ENCODE results near the gene IKZF1.

- TF ChIP-seq CTCF (IDR thresholded peaks at IDR 0.05; ENCODE audit: insufficient read depth, low read length) (no peak), GABPA (IDR thresholded peaks at IDR 0.05; ENCODE audit: low read depth) (no peak), POLR2AphosphoS5 (IDR thresholded peaks at IDR 0.05; ENCODE audit: low read depth) (no peak; the same call in 1 of the 2 replicates), REST (IDR thresholded peaks at IDR 0.05; ENCODE audit: insufficient replicate concordance, low read depth) (no peak), SPI1 (IDR thresholded peaks at IDR 0.05; ENCODE audit: borderline replicate concordance, low read depth) (no peak)
These were observed 22.9 kb downstream of the IKZF1 start for GRCh38 chr7:50327443-50327842.
